Endothelial cell of umbilical vein (primary cell): ENCODE data around the gene CHST15. TPM values are rescaled to one million over a fixed set of nuclear protein-coding genes. Genes with fewer than 3 reads are reported as not detected.

Experiments
- BruUV-seq: library from RNA; stranded (reverse); fragments of 400-500 nt; replicated peaks from 2 replicates; lab custom pipeline; 2021; lab: Mats Ljungman, UMichigan
- CTCF ChIA-PET: fragments of 300-600, 350-600 bp; sonication (Branson Sonifier 250); formaldehyde crosslinking; loops from one replicate; lab custom pipeline; 2021; ENCODE audit warnings: antibody characterized with exemption, inconsistent platforms; lab: Charles Lee
- POLR2A ChIA-PET: fragments of 300-600, 350-600 bp; sonication (Branson Sonifier 250); formaldehyde crosslinking; loops from one replicate; lab custom pipeline; 2021; ENCODE audit warnings: antibody characterized with exemption, inconsistent platforms; lab: Charles Lee
- DNase-seq: peaks from one replicate; pipeline ENCODE4 v3.0.0-alpha.2; 2011; ENCODE audit warnings: low read depth, low spot score
- FAIRE-seq: peaks from 2 replicates; lab custom pipeline; 2011; peaks lifted over from hg19 to GRCh38; lab: Jason Lieb, UNC
- H2AFZ ChIP-seq: 2 replicates; pipeline ENCODE4 v1.6.0; 2012; ENCODE audit warnings: low read depth, low read length, control low read depth, inconsistent platforms
- H3K27ac ChIP-seq: 2 replicates; pipeline ENCODE4 v1.5.1; 2011; ENCODE audit warnings: low read depth, mild to moderate bottlenecking, control low read depth, low read length, moderate library complexity; ENCODE audit not compliant: insufficient read depth
- H3K27me3 ChIP-seq, 2 experiments: 2 replicates each; pipeline versions ENCODE4 v1.6.0 to v1.6.1; 2011; ENCODE audit warnings: low read length in 2 of 2, mixed read lengths in 1 of 2; ENCODE audit not compliant: control insufficient read depth in 2 of 2, insufficient read depth in 2 of 2
- H3K36me3 ChIP-seq, 2 experiments: 2 replicates in 1 of 2; 3 replicates in 1 of 2; pipeline ENCODE4 v1.5.1; 2011; ENCODE audit warnings: low read length in 2 of 2, mild to moderate bottlenecking in 1 of 2, moderate library complexity in 1 of 2; ENCODE audit not compliant: control insufficient read depth in 2 of 2, insufficient read depth in 2 of 2; ENCODE audit errors: extremely low read depth in 1 of 2
- H3K4me1 ChIP-seq: 3 replicates; pipeline ENCODE4 v1.5.1; 2011; ENCODE audit warnings: mild to moderate bottlenecking, low read length; ENCODE audit not compliant: control insufficient read depth, insufficient read depth; ENCODE audit errors: extremely low read depth
- H3K4me2 ChIP-seq: 2 replicates; pipeline ENCODE4 v1.6.1; 2011; ENCODE audit warnings: low read length, control low read depth, mixed read lengths; ENCODE audit not compliant: insufficient read depth
- H3K4me3 ChIP-seq, 3 experiments: fragments of 200-600 bp in 1 of 3; sonication (generic), shearing (Covaris generic) in 1 of 3; replicated peaks in 1 of 3; 2 replicates each; pipeline ENCODE4 v1.5.1; 2011 to 2016; ENCODE audit warnings: control low read depth in 3 of 3, low read length in 3 of 3, mild to moderate bottlenecking in 2 of 3, inconsistent platforms in 1 of 3, low read depth in 1 of 3, moderate library complexity in 1 of 3; ENCODE audit not compliant: insufficient read depth in 1 of 3
- H3K79me2 ChIP-seq: 2 replicates; pipeline ENCODE4 v1.6.0; 2012; ENCODE audit warnings: low read length, inconsistent platforms; ENCODE audit not compliant: control insufficient read depth, insufficient read depth
- H3K9ac ChIP-seq: replicated peaks from 2 replicates; pipeline ENCODE3; 2011; ENCODE audit warnings: low read length, control low read depth; ENCODE audit not compliant: insufficient read depth; ENCODE audit errors: extremely low read depth
- H3K9me1 ChIP-seq: replicated peaks from 3 replicates; pipeline ENCODE4 v1.6.0; 2011; ENCODE audit warnings: mild to moderate bottlenecking, low read length; ENCODE audit not compliant: control insufficient read depth, insufficient read depth; ENCODE audit errors: extremely low read depth
- H3K9me3 ChIP-seq: replicated peaks from 2 replicates; pipeline ENCODE4 v1.5.1; 2012; ENCODE audit warnings: low read length, inconsistent platforms; ENCODE audit not compliant: control insufficient read depth, insufficient read depth
- H4K20me1 ChIP-seq: replicated peaks from 2 replicates; pipeline ENCODE3; 2011; ENCODE audit warnings: mild to moderate bottlenecking, low read length; ENCODE audit not compliant: control insufficient read depth, insufficient read depth; ENCODE audit errors: extremely low read depth
- EZH2 ChIP-seq: IDR thresholded peaks from 2 replicates; pipeline ENCODE4 v1.6.1; 2012; ENCODE audit warnings: borderline replicate concordance, low read depth, mild to moderate bottlenecking, moderate library complexity, low read length, inconsistent platforms; ENCODE audit not compliant: severe bottlenecking
- FOS ChIP-seq: IDR thresholded peaks from 2 replicates; pipeline ENCODE4 v1.6.1; 2011; ENCODE audit warnings: mild to moderate bottlenecking, low read length, moderate library complexity, borderline replicate concordance; ENCODE audit not compliant: insufficient read depth
- GATA2 ChIP-seq: IDR thresholded peaks from 2 replicates; pipeline ENCODE4 v1.7.0; 2011; ENCODE audit warnings: low read depth, mild to moderate bottlenecking, moderate library complexity, mixed read lengths, low read length; ENCODE audit not compliant: insufficient read length, insufficient read depth
- JUN ChIP-seq: IDR thresholded peaks from 2 replicates; pipeline ENCODE4 v1.6.1; 2011; ENCODE audit warnings: borderline replicate concordance, low read depth; ENCODE audit not compliant: insufficient read length, insufficient read depth
- MYC ChIP-seq: IDR thresholded peaks from one replicate; pipeline ENCODE4 v1.6.1; 2011; ENCODE audit warnings: mild to moderate bottlenecking, low read depth, low read length
- POLR2A ChIP-seq: IDR thresholded peaks from 2 replicates; pipeline ENCODE4 v1.6.1; 2012; ENCODE audit warnings: low read depth, mild to moderate bottlenecking, control low read depth, low read length
- POLR2AphosphoS5 ChIP-seq: IDR thresholded peaks from 2 replicates; pipeline ENCODE4 v1.6.1; 2012; ENCODE audit warnings: low read depth, mild to moderate bottlenecking, control low read depth, low read length, moderate library complexity; ENCODE audit not compliant: insufficient read depth
- dilution Hi-C: fragments of 300-500 bp; cut with MboI; formaldehyde crosslinking; loops from one replicate; pipeline ENCODE4 v1.15.0; 2019; ENCODE audit warnings: low sequenced_read_pairs; ENCODE audit not compliant: extremely low pct_ligation_motif_present
- intact Hi-C: fragments of 100-400 bp; cut with micrococcal nuclease; formaldehyde crosslinking; loops from one replicate; pipeline ENCODE4 v1.10.0; 2022
- polyA plus RNA-seq, 4 experiments: library from polyadenylated mRNA; depleted of rRNA in 3 of 4; stranded (reverse) in 3 of 4; unstranded in 1 of 4; fragments of >200 nt; gene quantifications; 2 replicates each; pipeline versions ENCODE4 v1.2.1 to v1.2.3, GENCODE V29; 2011 to 2012; ENCODE audit warnings: missing spikeins in 1 of 4
- total RNA-seq: library from RNA; stranded (reverse); gene quantifications from 2 replicates; pipeline ENCODE4 v1.2.3, GENCODE V29; 2021
- TF ChIP-seq, protein P1 (sequence below), 2 donors: IDR thresholded peaks; 1 replicate in 1 of 2; 2 replicates in 1 of 2; pipeline ENCODE4 v1.5.1; 2011; ENCODE audit warnings: low read length in 2 of 2, mild to moderate bottlenecking in 2 of 2, moderate library complexity in 2 of 2, control low read depth in 1 of 2, inconsistent platforms in 1 of 2, low read depth in 1 of 2; ENCODE audit not compliant: insufficient read depth in 1 of 2; ENCODE audit errors: extremely low read depth in 1 of 2
- TF ChIP-seq, protein P2 (sequence below): IDR thresholded peaks from 2 replicates; pipeline ENCODE4 v1.6.1; 2011; ENCODE audit not compliant: insufficient read depth, insufficient read length

Gene CHST15
- total and polyA plus RNA-seq, 2 donors (not counting 3 experiments of a cell fraction or from before 2014, with no cell fraction given): 23.1 to 29.2 TPM

DNA sequence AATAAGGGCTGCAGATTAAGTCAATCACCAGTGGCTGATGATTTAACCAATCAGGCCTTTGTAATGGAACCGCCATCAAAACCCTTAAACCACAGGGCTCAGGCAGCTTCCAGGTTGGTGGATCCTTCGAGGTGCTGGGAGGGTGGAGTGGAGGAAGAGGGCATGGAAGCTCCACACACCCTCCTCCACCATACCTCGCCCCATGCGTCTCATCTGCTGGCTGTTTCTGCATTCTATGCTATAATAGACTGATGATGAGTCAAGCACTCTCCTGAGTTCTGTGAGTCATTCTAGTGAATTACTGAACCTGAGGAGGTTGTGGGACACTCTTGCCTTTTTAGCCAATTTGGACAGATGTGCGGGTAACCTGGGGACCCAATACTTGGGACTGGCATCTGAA is 43.9 kb downstream of the CHST15 start:
- H3K79me2 ChIP-seq: no peaks in the 10 kb centered on the region
- H3K4me2 ChIP-seq: no peak overlapping the region
- H2AFZ ChIP-seq: no peak overlapping the region
- ChIA-PET POLR2A (no interaction called here), CTCF (no interaction called here)
- FAIRE-seq: no peak
- peaks cover 0 to 3% of the 10 kb centered on the region in 2 experiments for H3K36me3 ChIP-seq
- DNase-seq: no peak
- H3K9ac ChIP-seq: no peak overlapping the region
- H3K27ac ChIP-seq: no peak overlapping the region
- no peak overlapping the region for H3K4me3 ChIP-seq
- H3K27me3 ChIP-seq: peaks cover 0 to 2% of the 10 kb centered on the region in 2 experiments
- no peaks in the 10 kb centered on the region for H3K9me3 ChIP-seq
- H3K9me1 ChIP-seq: no peaks in the 10 kb centered on the region
- peaks cover 11% of the 10 kb centered on the region for H3K4me1 ChIP-seq
- intact Hi-C loops: no loop called here
- H4K20me1 ChIP-seq: no peaks in the 10 kb centered on the region
- dilution Hi-C loops: no loop called here
- BruUV-seq: no TSS peak
- TF ChIP-seq JUN: no peak

DNA sequence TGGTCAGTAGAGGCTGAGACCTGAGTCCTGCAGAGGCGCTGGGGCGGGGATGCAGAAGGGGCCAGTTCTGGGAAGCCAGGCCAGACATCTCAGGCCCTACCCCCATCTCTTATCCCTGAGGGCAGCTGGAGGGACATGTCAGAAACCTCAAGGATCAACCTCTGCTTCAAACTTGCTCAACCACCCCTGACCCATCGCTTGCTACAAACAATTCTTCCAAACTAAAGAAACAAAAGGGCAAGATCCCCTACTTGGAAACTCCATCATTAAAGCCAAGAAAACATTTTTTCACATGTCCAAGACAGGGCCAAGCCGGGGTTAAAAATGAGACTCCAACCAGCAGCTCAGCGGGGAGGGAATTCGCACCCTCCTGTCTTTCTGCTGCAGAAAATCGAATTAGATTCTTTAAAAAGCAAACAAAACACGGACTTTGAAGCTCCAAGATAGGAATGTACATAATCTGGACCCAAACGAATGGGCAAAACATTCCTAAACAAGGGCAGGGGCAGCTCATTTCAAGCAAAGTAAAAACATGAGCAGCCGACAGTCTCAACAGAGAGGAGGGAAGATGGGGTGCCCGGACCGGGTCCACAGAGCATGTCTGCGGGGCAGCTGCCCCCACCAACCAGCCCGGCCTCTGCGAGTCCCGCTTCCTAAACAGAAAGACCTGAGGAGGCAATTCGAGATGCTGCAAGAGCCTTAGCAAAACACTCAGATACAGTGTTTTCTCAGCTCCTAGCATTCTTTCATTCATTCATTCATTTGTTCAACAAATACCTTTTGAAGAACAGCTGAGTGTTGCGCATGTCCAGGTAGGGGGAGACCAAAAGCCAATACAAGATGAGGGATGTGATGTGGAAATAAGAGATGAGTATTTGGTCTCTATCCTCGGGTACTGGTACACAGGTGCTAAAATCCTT is 44.8 kb downstream of the CHST15 start:
- Histone ChIP-seq H4K20me1 (no peaks in the 10 kb centered on the region), H3K4me1 (peaks cover 4% of the 10 kb centered on the region), H3K9ac (no peak overlapping the region), H3K4me3 (no peak overlapping the region), H3K36me3 (peaks cover 0 to 11% of the 10 kb centered on the region in 2 experiments), H3K9me1 (no peaks in the 10 kb centered on the region), H3K4me2 (no peak overlapping the region), H3K79me2 (no peaks in the 10 kb centered on the region), H2AFZ (no peak overlapping the region), H3K9me3 (no peaks in the 10 kb centered on the region), H3K27ac (no peak overlapping the region), H3K27me3 (peaks cover 0 to 2% of the 10 kb centered on the region in 2 experiments)
- POLR2A ChIA-PET: no interaction called here
- CTCF ChIA-PET: no interaction called here
- no peak for DNase-seq
- dilution Hi-C loops: no loop called here
- intact Hi-C loops: no loop called here
- FAIRE-seq: no peak
- no TSS peak for BruUV-seq
- TF ChIP-seq FOS (no peak), EZH2 (no peak), POLR2A (no peak), POLR2AphosphoS5 (no peak), JUN (no peak), GATA2 (no peak), MYC (no peak)
- TF ChIP-seq, protein P1, sequence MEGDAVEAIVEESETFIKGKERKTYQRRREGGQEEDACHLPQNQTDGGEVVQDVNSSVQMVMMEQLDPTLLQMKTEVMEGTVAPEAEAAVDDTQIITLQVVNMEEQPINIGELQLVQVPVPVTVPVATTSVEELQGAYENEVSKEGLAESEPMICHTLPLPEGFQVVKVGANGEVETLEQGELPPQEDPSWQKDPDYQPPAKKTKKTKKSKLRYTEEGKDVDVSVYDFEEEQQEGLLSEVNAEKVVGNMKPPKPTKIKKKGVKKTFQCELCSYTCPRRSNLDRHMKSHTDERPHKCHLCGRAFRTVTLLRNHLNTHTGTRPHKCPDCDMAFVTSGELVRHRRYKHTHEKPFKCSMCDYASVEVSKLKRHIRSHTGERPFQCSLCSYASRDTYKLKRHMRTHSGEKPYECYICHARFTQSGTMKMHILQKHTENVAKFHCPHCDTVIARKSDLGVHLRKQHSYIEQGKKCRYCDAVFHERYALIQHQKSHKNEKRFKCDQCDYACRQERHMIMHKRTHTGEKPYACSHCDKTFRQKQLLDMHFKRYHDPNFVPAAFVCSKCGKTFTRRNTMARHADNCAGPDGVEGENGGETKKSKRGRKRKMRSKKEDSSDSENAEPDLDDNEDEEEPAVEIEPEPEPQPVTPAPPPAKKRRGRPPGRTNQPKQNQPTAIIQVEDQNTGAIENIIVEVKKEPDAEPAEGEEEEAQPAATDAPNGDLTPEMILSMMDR (IDR thresholded peaks at IDR 0.05; ENCODE audit: extremely low read depth in 1 of 2, insufficient read depth in 1 of 2, low read depth in 1 of 2, low read length in 2 of 2): no peak
- TF ChIP-seq, protein P2, sequence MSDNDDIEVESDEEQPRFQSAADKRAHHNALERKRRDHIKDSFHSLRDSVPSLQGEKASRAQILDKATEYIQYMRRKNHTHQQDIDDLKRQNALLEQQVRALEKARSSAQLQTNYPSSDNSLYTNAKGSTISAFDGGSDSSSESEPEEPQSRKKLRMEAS: no peak
